ENCODE data around the gene CCDC39.
A peak's percentile ranks its signal among the peaks of the same experiment; 100 is the strongest.

The CCDC39 gene

DNA sequence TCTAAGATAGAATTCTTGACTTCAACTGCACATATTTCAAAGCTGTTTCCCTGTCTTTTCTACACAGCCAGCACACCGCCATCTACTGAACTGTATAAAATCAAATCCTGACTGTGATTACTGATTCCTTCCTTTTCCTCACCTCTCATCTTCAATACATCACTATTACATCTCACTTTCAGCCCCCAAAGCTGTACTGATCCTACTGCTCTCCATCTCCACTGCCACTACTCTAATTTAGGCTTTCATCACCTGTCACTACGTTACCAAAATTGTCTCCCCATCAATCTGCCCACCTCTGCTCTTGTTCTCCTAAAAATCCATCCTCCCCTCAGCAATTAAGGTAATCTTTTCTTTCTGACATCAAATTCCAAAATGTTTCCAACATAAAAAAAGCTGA lies 4.5 kb upstream of the CCDC39 start:
- Histone ChIP-seq H2AFZ (ENCODE audit: low read length, unreplicated experiment) (no peak overlapping the region), H3K4me3 (ENCODE audit: low read depth, low read length) (no peak overlapping the region), H3K4me1 (ENCODE audit: control insufficient read depth, insufficient read depth, low read length, unreplicated experiment) (no peaks in the 10 kb centered on the region), H3K36me3 (ENCODE audit: insufficient read depth, low read length) (no peaks in the 10 kb centered on the region), H3K27me3 (ENCODE audit: insufficient read depth, low read length) (peaks cover 89% of the 10 kb centered on the region), H3K27ac (ENCODE audit: low read depth, low read length) (no peak overlapping the region), H3K79me2 (ENCODE audit: control insufficient read depth, insufficient read depth, low read length, unreplicated experiment) (no peaks in the 10 kb centered on the region)

DNA sequence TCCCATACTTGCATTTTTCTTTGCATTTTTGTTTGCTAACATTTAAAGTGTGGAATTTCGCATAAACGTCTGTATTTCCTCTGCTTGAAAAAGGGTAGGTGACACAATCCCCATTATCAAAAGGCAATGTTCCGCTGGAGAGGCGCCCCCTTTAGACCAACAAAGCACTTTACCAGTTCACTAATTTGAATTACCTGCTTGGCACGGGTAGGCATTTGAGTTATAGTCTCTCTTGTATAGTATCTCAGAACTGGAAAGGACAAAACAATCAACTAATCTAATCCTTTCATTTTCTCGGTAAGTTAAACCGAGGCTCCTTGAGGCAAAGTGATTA lies 775 bp upstream of the CCDC39 start:
- H3K79me2 ChIP-seq (ENCODE audit: control insufficient read depth, insufficient read depth, low read length, unreplicated experiment): no peaks in the 10 kb centered on the region
- H3K4me1 ChIP-seq (ENCODE audit: control insufficient read depth, insufficient read depth, low read length, unreplicated experiment): no peaks in the 10 kb centered on the region
- H2AFZ ChIP-seq (ENCODE audit: low read length, unreplicated experiment): peak overlapping the region; percentile 71
- H3K27me3 ChIP-seq (ENCODE audit: insufficient read depth, low read length): peaks cover 71% of the 10 kb centered on the region
- H3K4me3 ChIP-seq (ENCODE audit: low read depth, low read length): peak overlapping the region; percentile 78
- no peak overlapping the region for H3K27ac ChIP-seq (ENCODE audit: low read depth, low read length)
- no peaks in the 10 kb centered on the region for H3K36me3 ChIP-seq (ENCODE audit: insufficient read depth, low read length)

DNA sequence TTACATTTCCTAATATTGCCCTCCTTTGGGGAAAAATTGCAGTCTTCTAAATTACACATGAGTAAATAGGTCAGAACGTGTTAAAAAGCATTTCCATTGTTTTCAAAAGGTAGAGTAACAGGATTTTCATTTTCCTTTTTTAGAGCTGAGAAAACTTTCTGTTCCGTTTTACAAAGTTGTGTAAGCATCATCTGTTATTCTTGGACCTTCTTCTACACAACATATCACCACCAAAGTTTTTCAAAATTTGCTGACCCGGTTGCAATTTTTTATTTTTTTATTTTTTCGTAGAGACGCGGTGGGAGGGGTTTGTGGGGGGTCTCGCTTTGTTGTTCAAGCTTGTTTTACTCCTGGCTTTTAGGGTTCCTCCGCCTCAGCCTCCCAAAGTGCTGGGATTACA lies 1.1 kb downstream of the CCDC39 start:
- Histone ChIP-seq H3K4me1 (ENCODE audit: control insufficient read depth, insufficient read depth, low read length, unreplicated experiment) (no peaks in the 10 kb centered on the region), H3K4me3 (ENCODE audit: low read depth, low read length) (no peak overlapping the region), H3K27ac (ENCODE audit: low read depth, low read length) (no peak overlapping the region), H3K79me2 (ENCODE audit: control insufficient read depth, insufficient read depth, low read length, unreplicated experiment) (no peaks in the 10 kb centered on the region), H3K27me3 (ENCODE audit: insufficient read depth, low read length) (peaks cover 57% of the 10 kb centered on the region), H2AFZ (ENCODE audit: low read length, unreplicated experiment) (no peak overlapping the region), H3K36me3 (ENCODE audit: insufficient read depth, low read length) (no peaks in the 10 kb centered on the region)

DNA sequence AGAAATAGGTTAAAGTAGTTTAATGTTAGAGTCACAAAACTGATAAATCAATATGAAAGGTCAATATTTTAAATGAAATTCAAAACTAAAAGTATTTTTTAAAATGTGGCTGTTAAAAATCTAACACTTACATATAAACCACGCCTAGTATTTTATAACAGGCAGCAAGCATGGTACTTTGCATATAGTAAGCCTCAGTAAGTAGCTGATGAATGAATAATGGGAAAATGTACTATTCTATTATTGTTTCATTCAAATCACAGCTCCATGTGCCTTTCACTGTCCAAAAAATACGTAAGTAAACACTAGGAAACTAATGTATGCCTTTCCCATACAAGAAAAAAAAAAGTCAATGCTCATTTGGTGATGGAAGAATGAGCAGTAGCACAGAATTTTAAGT lies 17.8 kb downstream of the CCDC39 start:
- H3K79me2 ChIP-seq (ENCODE audit: control insufficient read depth, insufficient read depth, low read length, unreplicated experiment): no peaks in the 10 kb centered on the region

DNA sequence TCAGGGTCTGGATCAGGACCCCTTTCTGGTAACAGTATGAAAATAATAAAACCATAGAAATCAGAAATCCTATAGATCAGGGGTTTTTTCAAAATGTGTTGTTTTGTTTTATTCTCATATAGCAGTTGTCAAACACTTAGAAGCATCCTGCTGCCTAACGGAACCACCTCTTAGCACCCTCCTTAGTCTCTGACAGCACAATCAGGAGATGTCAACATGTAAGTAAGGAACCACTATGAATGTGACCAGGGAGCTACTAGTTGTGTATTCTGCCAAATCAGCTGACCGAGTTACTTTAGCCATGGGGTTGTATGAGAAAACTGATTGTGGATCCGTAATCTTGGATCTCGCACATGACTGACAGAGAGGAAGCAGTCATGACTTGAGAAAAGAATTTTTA lies 22.2 kb downstream of the CCDC39 start:
- no peaks in the 10 kb centered on the region for H3K79me2 ChIP-seq (ENCODE audit: control insufficient read depth, insufficient read depth, low read length, unreplicated experiment)

More for the DNA sequence above, 17.8 kb downstream of the CCDC39 start:
- H3K27ac ChIP-seq (ENCODE audit: low read depth, low read length): no peak overlapping the region
- no peak overlapping the region for H3K4me3 ChIP-seq (ENCODE audit: low read depth, low read length)
- peaks cover 27% of the 10 kb centered on the region for H3K27me3 ChIP-seq (ENCODE audit: insufficient read depth, low read length)
- no peaks in the 10 kb centered on the region for H3K36me3 ChIP-seq (ENCODE audit: insufficient read depth, low read length)
- H2AFZ ChIP-seq (ENCODE audit: low read length, unreplicated experiment): no peak overlapping the region
- no peaks in the 10 kb centered on the region for H3K4me1 ChIP-seq (ENCODE audit: control insufficient read depth, insufficient read depth, low read length, unreplicated experiment)

DNA sequence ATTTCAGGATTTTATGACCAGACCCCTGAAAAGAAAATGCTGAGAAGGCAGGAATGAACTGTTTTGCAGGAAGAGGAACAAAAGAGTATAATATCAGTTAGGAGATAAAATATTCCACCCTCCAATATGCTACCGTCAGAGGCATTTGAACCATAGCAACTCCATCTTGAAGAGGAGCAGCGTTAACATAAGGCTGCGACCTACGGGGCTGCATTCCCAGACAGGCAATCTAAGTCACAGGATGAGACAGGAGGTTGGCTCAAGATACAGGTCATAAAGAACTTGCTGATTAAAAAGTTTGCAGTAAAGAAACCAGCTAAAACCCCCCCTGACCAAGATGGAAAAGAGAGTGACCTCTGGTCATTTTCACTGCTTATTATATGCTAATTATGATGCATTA lies 22.9 kb downstream of the CCDC39 start:
- peaks cover 11% of the 10 kb centered on the region for H3K27me3 ChIP-seq (ENCODE audit: insufficient read depth, low read length)
- peak overlapping the region; percentile 66 for H3K4me3 ChIP-seq (ENCODE audit: low read depth, low read length)
- no peaks in the 10 kb centered on the region for H3K4me1 ChIP-seq (ENCODE audit: control insufficient read depth, insufficient read depth, low read length, unreplicated experiment)
- H3K36me3 ChIP-seq (ENCODE audit: insufficient read depth, low read length): no peaks in the 10 kb centered on the region
- H2AFZ ChIP-seq (ENCODE audit: low read length, unreplicated experiment): peak overlapping the region; percentile 50
- H3K27ac ChIP-seq (ENCODE audit: low read depth, low read length): no peak overlapping the region
- no peaks in the 10 kb centered on the region for H3K79me2 ChIP-seq (ENCODE audit: control insufficient read depth, insufficient read depth, low read length, unreplicated experiment)

More for the DNA sequence above, 22.2 kb downstream of the CCDC39 start:
- Histone ChIP-seq H3K36me3 (ENCODE audit: insufficient read depth, low read length) (no peaks in the 10 kb centered on the region), H3K27ac (ENCODE audit: low read depth, low read length) (no peak overlapping the region), H3K4me3 (ENCODE audit: low read depth, low read length) (peak overlapping the region; percentile 66), H3K4me1 (ENCODE audit: control insufficient read depth, insufficient read depth, low read length, unreplicated experiment) (no peaks in the 10 kb centered on the region), H2AFZ (ENCODE audit: low read length, unreplicated experiment) (peak overlapping the region; percentile 50), H3K27me3 (ENCODE audit: insufficient read depth, low read length) (peaks cover 15% of the 10 kb centered on the region)

DNA sequence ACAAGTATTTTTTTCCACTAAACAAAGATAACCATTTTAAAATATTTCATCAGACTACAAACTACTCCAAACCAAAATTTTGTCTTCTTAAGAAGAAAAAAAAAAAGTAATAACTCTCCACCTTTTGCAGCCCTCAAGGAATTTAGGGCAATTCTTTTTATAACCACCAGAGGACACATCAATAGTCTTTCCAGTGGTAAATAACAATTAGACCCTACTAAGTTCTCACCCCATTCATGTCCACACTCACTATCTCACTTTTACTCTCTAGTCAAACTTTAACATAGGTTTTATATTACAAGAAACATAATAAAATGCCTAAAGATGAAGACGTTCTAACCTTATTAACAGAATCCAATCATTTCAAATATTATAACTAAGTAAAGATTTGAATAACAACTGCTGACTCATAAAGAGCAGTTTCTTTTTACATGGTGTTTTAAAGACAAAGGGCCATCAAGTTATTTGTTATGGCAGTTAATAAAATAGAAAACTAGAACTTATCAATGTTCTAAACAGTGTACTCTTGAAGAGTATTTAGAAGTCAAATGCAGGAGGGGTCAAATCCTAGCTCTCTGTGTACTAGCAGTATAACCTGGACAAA lies 33.0 kb downstream of the CCDC39 start:
- H3K4me1 ChIP-seq (ENCODE audit: control insufficient read depth, insufficient read depth, low read length, unreplicated experiment): no peaks in the 10 kb centered on the region
- no peak overlapping the region for H2AFZ ChIP-seq (ENCODE audit: low read length, unreplicated experiment)
- no peaks in the 10 kb centered on the region for H3K36me3 ChIP-seq (ENCODE audit: insufficient read depth, low read length)
- no peak overlapping the region for H3K4me3 ChIP-seq (ENCODE audit: low read depth, low read length)
- no peak overlapping the region for H3K27ac ChIP-seq (ENCODE audit: low read depth, low read length)
- peaks cover 24% of the 10 kb centered on the region; the same call in 1 of the 2 replicates for H3K27me3 ChIP-seq (ENCODE audit: insufficient read depth, low read length)
- H3K79me2 ChIP-seq (ENCODE audit: control insufficient read depth, insufficient read depth, low read length, unreplicated experiment): no peaks in the 10 kb centered on the region

DNA sequence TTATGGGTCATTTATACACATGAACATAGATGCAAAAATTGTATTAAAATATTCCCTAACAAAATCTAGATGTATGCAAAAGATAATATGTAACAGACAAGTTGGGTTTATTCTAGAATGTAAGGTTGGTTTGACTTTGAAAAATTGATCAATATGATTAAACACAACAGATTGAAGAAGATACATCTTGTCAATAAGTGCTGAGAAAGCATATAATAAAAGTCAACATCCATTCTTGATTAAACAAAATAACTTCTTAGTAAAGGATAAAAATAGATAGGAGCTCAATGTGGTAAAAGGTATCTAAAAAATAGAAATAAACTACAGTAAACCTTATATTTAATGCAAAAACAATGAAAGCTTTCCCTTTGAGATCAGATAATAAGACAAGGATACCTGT lies 38.3 kb downstream of the CCDC39 start:
- Histone ChIP-seq H2AFZ (ENCODE audit: low read length, unreplicated experiment) (no peak overlapping the region), H3K4me1 (ENCODE audit: control insufficient read depth, insufficient read depth, low read length, unreplicated experiment) (no peaks in the 10 kb centered on the region), H3K4me3 (ENCODE audit: low read depth, low read length) (no peak overlapping the region), H3K27ac (ENCODE audit: low read depth, low read length) (no peak overlapping the region), H3K36me3 (ENCODE audit: insufficient read depth, low read length) (no peaks in the 10 kb centered on the region), H3K79me2 (ENCODE audit: control insufficient read depth, insufficient read depth, low read length, unreplicated experiment) (no peaks in the 10 kb centered on the region), H3K27me3 (ENCODE audit: insufficient read depth, low read length) (peaks cover 24% of the 10 kb centered on the region)

DNA sequence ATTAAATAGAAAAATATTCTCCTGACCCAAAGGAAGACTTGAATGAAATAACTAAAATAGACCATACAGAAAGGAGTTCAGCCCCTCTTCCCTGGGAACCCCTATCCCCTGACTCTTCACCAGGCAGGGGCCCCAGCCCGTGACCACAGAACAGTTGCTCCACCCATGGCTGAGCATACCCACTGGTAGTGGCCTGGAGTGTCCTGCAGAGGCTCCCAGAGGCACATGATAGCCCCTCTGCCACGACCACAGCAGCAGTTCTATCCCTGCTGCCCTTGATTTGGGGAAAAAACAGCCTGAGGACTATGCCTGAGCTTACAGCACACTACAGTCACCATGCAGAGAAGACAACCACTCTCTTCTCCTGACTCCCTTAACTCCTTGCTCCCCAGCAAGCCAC lies 45.6 kb downstream of the CCDC39 start:
- Histone ChIP-seq H2AFZ (ENCODE audit: low read length, unreplicated experiment) (no peak overlapping the region), H3K27ac (ENCODE audit: low read depth, low read length) (no peak overlapping the region), H3K27me3 (ENCODE audit: insufficient read depth, low read length) (peaks cover 33% of the 10 kb centered on the region), H3K36me3 (ENCODE audit: insufficient read depth, low read length) (no peaks in the 10 kb centered on the region), H3K4me1 (ENCODE audit: control insufficient read depth, insufficient read depth, low read length, unreplicated experiment) (no peaks in the 10 kb centered on the region), H3K79me2 (ENCODE audit: control insufficient read depth, insufficient read depth, low read length, unreplicated experiment) (no peaks in the 10 kb centered on the region), H3K4me3 (ENCODE audit: low read depth, low read length) (no peak overlapping the region)

DNA sequence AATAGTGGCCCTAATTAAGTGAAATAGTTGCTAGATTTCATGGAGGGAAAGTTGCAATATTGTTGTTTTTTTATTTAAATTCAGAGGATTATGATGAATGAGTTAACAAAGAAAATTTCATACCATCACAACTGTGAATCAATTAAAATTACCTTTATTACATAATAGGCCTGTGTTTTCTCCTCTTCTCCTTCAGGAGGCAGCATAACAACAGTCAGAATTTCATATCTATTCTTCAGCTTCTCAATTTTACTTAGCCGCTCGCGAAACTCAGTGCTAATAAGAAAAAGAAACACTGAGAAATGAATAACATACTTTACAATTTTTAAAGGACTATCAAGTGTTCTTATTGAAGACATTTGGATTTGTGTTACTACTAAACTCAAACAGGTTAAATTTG lies 48.0 kb downstream of the CCDC39 start:
- Histone ChIP-seq H3K27ac (ENCODE audit: low read depth, low read length) (no peak overlapping the region), H3K36me3 (ENCODE audit: insufficient read depth, low read length) (no peaks in the 10 kb centered on the region), H3K79me2 (ENCODE audit: control insufficient read depth, insufficient read depth, low read length, unreplicated experiment) (no peaks in the 10 kb centered on the region), H3K4me3 (ENCODE audit: low read depth, low read length) (no peak overlapping the region), H3K4me1 (ENCODE audit: control insufficient read depth, insufficient read depth, low read length, unreplicated experiment) (no peaks in the 10 kb centered on the region), H3K27me3 (ENCODE audit: insufficient read depth, low read length) (peaks cover 26% of the 10 kb centered on the region; the same call in 1 of the 2 replicates), H2AFZ (ENCODE audit: low read length, unreplicated experiment) (no peak overlapping the region)

DNA sequence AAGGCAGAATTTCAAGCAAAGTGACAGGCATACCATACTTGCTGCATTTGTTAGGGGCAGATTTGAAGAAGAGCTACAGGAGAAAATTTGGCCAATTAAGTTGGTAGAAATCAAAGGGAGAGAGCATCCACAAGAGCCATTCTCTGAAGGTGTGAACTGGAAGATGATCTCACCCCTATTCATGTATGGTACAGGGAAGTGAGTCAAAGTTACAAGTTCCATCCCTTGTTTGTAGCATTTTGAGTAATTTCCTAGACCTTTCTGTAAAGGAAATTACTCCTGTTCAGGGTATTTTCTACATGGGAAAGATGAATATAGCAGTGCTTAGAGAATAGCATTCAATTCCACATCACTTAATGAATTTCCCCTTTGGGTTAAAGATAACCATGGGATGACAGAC lies 48.9 kb downstream of the CCDC39 start:
- no peak overlapping the region for H3K4me3 ChIP-seq (ENCODE audit: low read depth, low read length)
- no peaks in the 10 kb centered on the region for H3K79me2 ChIP-seq (ENCODE audit: control insufficient read depth, insufficient read depth, low read length, unreplicated experiment)
- H3K27me3 ChIP-seq (ENCODE audit: insufficient read depth, low read length): peaks cover 26% of the 10 kb centered on the region; the same call in 1 of the 2 replicates
- no peaks in the 10 kb centered on the region for H3K4me1 ChIP-seq (ENCODE audit: control insufficient read depth, insufficient read depth, low read length, unreplicated experiment)
- no peak overlapping the region for H3K27ac ChIP-seq (ENCODE audit: low read depth, low read length)
- no peak overlapping the region for H2AFZ ChIP-seq (ENCODE audit: low read length, unreplicated experiment)
- peaks cover 2% of the 10 kb centered on the region; the same call in 1 of the 2 replicates for H3K36me3 ChIP-seq (ENCODE audit: insufficient read depth, low read length)

Data from ACC112 (cell line).